GM21423 (cell line): ENCODE data around the gene TMEM63A.
"Not testable (repeated sequence)": the region's sequence is repeated elsewhere in the genome, so short reads cannot be mapped to it uniquely, and the experiment has no call there.

Source experiments
- ATAC-seq: cut with Tn5 transposase; IDR thresholded peaks from one replicate; pipeline ENCODE4 v1.9.1; 2021; ENCODE audit warnings: mild to moderate bottlenecking, moderate library complexity; ENCODE audit not compliant: unreplicated experiment

The TMEM63A gene

DNA sequence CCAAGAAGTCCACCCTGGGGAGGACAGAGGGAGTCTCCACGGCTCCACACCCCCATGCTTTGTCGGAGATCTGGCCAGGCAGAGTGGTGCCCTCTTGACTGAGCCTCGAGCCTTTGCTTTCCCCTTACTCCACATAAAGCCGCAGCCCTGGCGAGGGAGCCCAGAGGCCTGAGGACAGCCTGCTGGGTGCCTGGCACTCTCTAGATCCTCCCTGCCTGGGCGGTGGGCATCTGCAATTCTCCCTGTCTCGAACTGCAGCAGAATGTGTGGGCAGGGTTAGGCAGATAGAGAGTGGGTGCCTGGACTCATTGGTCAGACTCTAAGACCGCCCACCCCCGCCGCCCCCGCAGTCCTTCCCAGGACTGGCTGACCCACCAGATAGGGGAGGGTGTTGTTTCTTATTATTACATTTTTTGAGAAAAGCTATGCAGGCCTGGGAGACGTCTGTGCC lies 58.3 kb downstream of the TMEM63A start:
- no peak for ATAC-seq

DNA sequence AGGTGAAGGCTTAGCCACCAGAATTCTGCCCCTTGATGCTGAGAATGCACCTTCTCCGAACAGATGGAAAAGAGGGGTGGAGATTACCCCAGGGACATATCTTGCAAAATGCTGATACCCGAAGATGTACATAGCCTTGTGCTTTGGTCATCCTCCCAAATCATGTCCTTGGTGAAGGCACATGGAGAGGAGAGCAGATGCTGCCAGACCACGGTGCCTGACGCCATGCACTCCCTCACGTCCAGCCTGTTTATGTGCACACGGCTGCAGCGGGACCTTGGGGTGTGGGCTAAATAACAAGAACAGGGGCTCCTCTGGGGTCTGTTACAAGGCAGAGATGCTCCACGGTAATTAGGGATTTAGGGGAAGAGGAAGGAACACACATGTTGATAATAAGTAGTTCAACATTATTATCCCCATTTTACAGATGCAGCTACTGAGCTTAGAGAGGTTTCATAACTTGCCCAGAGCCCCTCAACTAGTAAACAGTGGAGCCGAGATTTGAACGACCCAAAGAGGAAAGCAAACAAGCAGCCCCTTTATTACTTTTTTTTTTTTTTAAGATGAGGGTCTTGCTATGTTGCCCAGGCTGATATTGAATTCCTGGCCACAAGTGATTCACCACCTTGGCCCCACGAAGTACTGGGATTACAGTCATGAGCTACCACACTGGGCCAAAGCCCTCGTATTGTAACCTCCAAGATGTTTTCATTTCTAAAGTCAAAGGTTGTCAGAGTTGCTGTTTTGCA lies 59.4 kb downstream of the TMEM63A start:
- no peak for ATAC-seq

DNA sequence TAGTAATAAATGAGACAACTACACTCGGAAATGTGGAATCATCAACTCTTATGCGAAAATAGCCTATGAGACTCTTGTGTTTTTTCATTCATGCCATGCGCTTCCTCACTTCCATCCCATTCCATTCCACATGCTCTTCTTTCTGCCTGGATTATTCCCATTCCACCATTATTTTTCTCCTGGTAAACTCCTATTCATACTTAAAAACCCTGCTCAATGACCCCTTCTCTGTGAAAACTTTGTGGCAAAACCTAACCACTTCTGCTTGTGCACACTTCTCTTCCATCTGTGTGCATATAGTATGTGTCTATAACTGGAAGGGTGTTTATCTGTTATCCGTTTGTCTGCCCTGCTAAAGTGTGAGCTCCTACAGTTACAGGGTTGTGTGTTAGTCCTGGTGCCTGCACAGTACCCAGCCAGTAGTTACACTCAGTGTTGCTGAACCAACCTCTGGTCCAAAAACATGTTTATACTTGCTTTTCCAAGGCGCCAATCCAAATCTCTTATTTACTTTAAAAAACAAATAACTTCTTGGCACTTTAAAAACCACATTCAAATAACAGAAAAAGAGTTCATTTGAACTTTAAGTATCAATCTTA lies 61.6 kb downstream of the TMEM63A start:
- no peak for ATAC-seq

DNA sequence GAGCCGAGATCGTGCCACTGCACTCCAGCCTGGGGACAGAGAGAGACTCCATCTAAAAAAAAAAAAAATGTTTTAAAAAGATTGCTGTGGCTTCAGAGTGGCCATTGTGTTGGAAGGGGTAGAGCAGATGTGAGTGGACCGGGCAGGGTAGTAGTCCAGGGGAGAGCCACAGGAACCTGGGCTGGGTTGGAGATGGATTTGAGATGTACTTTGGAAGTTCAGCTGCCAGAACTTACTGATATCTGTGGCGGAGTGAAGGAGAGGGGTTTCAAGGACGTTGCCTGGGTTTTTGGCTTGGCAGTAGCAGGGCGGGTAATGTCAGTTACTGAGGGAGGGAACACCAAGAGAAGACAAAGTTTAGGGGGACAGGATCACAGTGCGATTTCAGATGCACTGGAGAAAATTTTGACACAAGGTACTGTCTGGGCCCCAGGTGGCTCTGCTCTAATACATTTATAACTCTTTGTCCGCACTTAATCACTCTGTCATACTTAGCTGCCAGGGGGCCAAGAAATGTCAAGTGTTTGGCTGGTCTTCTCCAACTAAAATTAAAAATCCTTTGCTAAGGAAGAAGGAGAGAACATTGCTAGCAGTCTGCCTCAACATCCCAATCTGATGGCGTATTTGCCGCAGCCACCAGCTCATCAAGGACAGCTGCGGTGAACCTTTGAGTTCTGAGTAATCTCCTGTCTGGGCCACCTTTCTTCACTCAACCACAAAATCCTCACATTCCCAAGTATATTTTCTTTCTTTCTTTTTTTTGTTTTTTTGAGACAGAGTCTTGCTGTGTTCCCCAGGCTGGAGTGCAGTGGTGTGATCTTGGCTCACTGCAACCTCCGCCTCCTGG lies 62.6 kb downstream of the TMEM63A start:
- no peak for ATAC-seq

DNA sequence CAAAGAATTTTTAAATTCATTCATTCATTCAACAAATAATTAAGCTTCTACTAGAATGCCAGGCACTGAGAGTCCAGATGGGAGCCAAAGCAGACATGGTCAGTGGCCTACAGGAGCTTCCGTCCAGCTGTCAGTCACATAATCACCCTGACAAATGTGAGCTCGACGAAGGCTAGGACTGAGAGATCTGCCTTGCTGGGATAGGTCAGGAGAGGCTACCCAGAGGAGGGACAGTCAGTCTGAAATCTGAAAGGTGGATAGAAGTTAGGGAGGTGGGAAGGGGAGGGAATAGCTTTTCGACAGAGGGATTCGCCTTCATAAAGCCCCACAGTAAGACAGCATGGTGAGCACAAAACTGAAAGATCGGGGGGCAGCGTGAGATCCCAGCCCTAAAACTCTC lies 64.0 kb downstream of the TMEM63A start:
- ATAC-seq: no peak

DNA sequence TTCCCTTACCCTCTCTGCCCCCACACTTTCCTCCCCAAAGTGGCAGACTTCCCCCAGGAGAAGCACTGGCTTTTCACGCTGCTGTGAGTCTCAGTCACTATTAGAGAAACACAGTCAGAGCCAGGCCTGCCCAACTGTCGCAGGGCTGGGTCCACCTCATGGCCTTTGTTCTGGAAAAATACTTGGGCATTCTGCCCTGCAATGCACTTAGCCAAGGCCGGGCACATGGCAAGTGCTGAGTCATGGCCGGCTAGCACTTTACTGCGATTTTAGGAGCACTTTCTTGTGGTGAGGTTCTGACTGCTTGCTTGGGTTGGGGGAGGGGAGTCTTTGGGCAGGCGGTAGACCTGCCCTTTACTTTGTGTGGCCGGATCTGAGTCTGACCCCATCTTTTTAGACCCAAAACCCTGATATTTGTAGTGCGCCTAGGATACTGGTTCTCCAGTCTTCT lies 64.5 kb downstream of the TMEM63A start:
- no peak for ATAC-seq

DNA sequence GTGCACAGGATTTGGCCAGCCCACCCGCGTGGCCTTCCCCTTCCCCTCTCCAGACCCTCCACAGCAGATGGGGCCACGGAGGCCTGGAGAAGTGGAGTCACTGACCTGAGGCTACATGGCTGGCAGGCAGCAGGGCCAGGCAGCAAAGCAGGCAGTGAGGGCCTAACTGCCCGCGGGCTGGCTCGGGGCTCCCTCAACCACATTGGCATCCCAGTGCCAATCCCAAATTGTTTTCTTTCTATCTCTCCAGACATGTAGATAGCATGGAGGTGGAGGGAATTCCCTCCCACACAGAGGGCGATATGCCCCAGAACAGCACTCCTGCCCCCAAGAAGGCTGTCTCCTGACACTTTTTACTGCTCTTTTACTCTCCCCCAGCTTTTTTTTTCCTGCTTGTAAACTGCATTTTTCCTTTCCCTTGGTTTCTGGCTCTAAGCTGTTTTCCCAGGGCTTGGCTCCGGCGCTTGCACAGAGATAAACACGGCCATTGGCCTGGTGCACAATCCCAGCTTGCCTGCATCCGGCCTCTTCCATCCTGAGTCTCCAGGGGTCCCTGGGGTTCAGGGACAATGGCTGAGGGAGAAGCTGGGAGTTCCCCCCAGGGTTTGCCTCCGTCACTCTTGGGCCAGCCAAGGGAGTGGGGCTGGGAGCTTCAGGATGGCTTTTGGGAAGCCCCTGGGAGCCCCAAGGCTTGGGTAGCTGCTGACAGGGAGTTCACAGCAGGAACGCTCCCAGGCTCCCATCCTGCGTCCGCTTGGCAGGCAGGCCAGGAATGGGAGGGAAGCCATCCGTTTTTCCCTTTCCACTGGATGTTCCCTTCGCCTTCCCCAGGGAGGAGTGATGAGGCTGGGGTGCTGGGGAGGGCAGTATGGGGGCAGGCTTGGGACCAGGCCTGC lies 65.3 kb downstream of the TMEM63A start:
- no peak for ATAC-seq

DNA sequence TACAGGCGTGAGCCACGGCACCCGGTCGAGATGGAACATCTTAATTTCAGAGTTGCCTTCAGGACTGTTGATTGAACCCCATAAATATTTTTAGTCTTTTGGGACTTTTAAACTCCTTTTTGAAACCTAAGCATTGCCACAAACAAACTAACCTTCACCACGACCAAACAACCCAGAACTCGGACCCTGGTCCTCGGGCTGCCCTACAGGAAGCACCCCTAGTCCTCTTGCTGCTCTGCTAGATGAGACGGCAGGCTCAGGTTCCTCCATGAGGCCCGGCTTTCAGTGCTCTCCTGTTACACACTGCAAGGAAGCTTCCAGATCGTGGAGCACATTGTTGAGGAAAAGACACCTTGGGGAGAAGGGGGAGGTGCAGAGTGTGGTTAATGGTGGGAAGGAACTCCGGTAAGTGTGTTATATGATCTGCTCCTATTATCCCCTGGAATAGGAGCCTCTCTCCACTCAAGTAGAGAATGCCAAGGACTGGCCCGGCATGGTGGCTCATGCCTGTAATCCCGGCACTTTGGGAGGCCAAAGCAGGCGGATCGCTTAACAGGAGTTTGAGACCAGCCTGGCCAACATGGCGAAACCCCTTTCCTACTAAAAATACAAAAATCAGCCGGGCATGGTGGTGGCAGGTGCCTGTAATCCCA lies 66.5 kb downstream of the TMEM63A start:
- ATAC-seq: no peak

DNA sequence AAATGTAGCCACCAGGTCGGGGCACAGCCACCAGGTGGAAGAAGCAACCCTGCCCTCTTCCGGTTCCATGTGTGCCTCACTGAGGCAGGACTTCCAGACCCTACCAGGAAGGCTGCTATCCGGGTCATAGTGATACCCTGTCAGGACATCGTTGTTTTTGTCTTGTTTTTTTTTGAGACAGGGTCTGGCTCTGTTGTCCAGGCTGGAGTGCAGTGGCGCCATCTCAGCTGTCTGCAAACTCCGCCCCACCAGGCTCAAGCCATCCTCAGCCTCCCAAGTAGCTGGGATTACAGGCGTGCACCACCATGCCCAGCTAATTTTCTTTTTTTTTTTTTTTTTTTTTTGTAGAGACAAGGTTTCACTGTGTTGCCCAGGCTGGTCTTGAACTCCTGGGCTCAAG lies 67.1 kb downstream of the TMEM63A start:
- not testable (repeated sequence) for ATAC-seq

DNA sequence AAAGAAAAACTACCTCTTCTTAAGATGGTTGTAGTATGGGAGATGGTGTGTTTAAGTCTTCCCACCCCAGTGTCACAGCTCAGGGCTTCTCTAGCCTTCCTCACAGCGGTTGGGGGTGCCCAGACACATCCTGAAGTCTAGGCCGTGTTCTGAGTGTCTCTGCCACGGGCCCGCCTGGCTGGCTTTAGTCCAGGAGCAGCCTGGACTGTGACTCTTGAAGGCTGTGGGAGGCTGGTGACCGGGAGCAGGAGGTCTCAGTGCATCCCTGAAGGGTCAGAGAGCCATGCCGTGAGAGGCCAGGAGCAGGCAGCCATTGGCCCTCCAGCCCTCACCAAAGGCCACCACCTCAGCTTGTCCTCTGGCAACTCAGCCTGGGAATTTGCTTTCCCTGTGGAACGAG lies 67.8 kb downstream of the TMEM63A start:
- no peak for ATAC-seq

DNA sequence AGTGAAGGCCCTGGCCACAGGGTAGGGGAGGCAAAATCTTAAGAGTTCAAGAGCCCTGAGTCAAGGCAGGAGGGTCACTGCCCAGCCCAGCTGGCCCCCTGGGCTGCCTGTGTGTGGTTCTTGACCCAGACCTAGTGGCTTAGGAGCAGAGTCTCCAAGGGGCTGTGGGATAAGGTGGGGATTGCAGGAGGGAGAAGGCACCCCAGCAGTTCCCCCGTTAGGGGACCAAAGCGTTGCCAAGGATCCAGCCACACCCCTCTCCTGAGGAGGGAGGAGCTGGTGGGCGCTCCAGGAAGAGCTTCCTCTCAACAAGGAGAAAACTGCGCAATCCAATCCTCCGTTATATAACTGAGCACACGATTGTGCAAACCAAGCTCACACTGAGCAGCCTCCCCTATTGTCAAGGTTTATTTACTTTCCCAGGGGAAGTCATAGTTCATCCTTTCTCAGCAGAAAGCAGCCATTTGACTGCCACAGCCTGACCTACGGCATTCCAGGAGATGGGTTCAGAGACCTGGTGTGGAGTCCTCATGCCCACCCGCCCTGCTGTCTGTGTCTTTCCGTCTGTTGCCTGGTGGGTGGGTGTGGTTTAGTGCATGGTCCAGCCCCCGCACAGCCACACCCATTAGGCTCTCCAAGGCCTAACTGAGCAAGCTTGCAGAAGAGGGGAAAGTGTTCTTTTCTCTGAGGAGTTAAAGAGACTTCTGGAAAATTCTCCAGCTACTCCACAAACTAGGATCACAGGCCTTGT lies 68.8 kb downstream of the TMEM63A start:
- no peak for ATAC-seq

DNA sequence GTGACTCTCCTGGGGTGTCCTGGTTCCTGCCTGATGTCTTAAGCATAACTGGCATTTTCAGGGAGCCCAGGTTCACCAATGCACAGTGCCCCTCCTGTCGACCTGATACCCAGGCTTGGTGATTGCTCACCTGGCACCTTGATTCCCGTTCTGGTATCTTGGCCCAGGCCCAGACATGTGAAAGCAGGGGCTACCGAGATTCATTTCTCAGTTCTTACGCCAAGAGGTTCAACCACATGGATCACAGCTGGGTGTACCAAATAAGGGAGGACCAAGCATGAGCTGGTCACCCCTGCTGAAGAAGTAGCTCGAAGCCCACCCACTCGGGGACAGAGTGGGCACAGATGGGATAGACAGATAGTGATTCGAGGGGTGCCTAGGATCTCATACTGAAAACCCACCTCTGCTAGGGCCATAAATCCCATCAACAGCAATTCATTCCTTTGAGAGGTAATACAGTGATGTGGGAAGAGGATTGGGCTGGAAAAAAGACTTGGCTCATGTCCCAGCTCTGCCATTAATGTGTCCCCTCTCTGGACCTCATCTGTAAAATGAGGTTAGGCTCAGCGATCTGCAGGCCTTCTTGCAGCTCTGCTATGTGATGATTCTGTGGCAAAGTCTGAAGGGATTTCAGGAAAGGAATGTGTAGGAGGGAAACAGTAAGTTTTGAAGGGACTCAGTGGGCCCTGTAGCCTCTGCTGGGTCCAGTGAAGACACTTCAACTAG lies 69.5 kb downstream of the TMEM63A start:
- no peak for ATAC-seq

DNA sequence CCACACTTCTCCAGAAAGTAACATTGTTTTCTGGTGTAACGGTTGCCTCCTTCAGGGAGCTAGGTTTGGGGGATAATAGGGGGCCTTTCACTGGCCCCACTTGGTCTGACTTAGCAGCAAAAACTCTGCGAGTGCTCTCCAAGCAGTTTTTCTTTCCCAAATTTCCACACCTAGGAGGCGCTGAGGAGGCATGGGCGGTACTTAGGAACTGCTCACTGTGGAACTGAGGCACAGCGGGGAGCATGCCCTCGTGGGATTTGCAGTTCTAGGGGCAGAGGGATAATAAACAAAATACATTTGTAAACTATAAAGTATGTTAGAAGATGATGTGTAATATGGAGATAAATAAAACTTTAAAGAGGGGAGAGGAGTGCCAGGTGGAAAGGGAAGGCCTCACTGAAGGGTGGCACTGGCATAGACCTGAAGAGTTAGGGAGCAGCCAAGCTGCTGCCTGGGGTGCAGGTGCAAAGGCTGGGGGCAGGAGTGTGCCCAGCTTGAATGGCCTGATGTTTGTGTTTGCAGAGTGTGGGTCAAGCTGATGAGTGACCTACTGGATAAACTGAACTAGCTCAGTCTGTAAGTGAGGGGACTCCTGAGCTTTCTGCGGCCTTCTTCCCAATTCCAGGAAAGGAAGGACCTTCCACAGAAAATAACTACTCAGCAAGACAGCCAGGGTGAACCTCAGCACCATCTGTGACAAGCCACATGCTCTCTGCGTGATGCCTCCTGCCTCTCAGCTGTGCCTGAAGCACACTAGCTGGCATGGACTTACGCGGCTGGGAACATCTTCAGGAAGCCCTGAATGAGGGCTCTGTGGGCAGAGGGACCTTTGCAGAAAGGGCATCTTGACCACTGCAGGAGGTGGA lies 70.3 kb downstream of the TMEM63A start:
- ATAC-seq: no peak

DNA sequence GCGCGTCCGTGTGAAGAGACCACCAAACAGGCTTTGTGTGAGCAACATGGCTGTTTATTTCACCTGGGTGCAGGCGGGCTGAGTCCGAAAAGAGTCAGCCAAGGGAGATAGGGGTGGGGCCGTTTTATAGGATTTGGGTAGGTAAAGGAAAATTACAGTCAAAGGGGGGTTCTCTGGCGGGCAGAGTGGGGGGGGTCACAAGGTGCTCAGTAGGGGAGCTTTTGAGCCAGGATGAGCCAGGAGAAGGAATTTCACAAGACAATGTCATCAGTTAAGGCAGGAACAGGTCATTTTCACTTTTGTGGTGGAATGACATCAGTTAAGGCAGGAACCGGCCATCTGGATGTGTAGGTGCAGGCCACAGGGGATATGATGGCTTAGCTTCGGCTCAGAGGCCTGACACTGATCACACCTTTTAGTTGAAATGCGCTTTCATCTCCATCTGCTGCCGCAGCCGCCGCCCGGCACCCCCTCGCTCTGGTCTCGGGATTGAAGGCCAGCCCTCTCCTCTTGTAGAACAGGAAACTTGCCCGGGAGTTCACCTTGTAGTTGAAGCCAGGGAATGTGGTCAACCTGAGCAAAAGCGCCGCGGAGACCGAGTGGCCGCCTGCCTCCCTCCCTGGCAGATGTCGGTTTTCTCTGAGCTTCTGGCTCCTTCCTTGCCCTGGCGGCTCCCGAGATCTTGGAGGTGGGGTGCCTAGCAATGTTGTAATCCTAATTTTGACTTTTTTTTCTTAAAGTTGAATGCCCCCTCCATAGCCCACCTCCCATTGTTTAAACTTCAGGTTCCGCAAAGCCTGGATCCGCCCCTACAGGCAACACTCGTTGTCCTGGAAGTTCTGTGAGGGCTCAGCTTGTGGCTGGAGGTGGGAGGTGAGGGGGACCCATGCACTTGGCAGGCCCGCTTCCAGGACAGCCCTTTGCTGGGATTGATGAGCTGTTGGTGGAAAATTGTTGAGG lies 71.3 kb downstream of the TMEM63A start:
- not testable (repeated sequence) for ATAC-seq

DNA sequence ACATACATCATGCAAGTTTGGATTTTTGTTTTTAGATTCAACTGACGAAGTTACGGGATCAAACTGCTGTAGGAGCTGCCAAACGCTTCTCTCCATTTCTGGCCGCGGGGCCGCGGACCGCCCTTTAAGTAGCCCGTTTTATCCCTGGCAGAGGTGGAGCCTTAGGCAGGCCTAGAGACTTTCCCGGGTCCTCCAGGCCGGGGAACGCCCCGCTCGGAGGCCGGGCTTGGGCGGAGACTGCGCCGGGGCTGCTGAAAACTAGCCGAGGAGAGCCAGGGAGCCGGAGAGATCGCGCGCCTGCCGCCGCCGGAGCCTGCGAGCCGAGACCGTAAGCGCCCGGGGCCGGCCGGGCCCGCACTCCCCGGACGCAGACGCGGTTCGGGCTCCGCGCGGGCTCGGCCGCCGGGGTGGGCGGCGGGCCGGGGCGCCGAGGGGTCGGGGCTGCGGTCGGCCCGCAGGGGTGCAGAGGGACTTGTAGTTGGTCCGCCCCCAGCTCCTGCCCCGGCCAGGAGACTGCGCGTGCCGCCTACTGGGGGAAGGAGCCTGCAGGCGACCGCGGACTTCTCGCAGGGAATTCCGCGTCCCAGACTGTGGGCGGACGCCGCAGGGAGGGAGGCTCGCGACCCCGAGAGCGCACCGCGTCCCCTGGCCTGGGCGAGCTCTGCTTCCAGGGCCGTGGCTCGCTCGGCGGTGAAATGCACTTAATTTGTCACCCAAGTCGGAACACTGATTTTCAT lies 72.2 kb downstream of the TMEM63A start, which contains the start of gene EPHX1:
TSS of gene EPHX1 (plus strand) at position 283 of the 737 bp plus-strand sequence. CDS start 18,606 bp downstream, outside the sequence.
- peak; percentile 96 for ATAC-seq

DNA sequence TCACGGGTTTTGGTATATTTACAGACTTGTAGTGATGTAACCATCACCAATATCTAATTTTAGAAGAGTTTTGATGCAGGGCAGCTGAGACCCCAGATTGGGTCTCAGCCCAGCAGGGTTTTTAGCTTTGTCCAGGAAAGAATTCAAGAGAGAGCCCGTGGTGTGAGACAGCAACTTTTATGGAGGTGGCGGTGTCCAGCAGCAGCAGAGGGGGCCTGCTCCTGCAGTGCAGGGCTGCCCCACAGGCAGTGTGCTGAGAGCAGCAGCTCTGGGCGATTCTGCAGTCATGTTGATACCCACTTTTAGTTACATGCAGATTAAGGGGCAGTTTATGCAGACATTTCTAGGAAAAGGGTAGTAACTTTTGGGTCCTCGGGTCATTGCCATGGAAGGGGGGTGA lies 74.0 kb downstream of the TMEM63A start:
- ATAC-seq: no peak
